HUES64 (cell line): Measurements from ENCODE around the gene NUTF2.
"Not testable (repeated sequence)": the region's sequence is repeated elsewhere in the genome, so short reads cannot be mapped to it uniquely, and the experiment has no call there.

Experiments
- H3K27ac ChIP-seq: 2 replicates; pipeline ENCODE4 v1.7.0; 2013; ENCODE audit warnings: low read depth, low read length, inconsistent platforms
- H3K27me3 ChIP-seq: 2 replicates; pipeline ENCODE4 v1.6.1; 2013; ENCODE audit warnings: mild to moderate bottlenecking, low read length; ENCODE audit not compliant: insufficient read depth
- H3K36me3 ChIP-seq: 2 replicates; pipeline ENCODE4 v1.6.1; 2013; ENCODE audit warnings: mild to moderate bottlenecking, low read length; ENCODE audit not compliant: insufficient read depth
- H3K4me1 ChIP-seq: 2 replicates; pipeline ENCODE4 v1.6.1; 2013; ENCODE audit warnings: mild to moderate bottlenecking, low read length, moderate library complexity; ENCODE audit not compliant: insufficient read depth
- H3K4me3 ChIP-seq: 2 replicates; pipeline ENCODE4 v1.5.1; 2013; ENCODE audit warnings: mild to moderate bottlenecking, low read length, moderate library complexity
- H3K9ac ChIP-seq: 2 replicates; pipeline ENCODE4 v1.6.1; 2013; ENCODE audit warnings: mild to moderate bottlenecking, low read depth, low read length
- H3K9me3 ChIP-seq: 2 replicates; pipeline ENCODE4 v1.6.1; 2013; ENCODE audit warnings: low read depth, low read length; ENCODE audit not compliant: insufficient read depth
- WGBS: fragments of 150-250, 120-280 bp; methylation state at CpG from one replicate; pipeline ENCODE4 v1.1.7; 2013; ENCODE audit warnings: missing lambda C conversion rate; 5-methylcytosine and 5-hydroxymethylcytosine counted together

The NUTF2 gene

DNA sequence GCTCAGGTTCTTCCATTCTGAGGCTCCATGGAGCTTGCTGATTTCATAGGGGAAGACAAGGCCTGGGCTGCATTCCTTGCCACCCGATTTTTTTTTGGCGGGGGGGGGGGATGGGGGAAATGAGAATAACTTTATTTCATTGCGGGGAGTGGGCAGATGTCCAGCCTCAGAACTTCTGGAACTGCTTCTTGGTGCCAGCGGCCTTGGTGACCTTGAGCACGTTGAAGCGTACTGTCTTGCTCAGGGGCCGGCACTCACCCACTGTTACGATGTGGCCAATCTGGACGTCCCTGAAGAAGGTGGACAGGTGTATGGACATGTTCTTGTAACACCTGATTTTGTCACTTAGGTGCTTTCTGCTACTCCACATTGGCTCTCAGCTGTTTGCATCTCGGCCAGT, 9.1 kb downstream of the NUTF2 start:
- no peaks in the 10 kb centered on the region for H3K27me3 ChIP-seq
- H3K9ac ChIP-seq = no peak overlapping the region
- peaks cover 16% of the 10 kb centered on the region for H3K4me1 ChIP-seq
- 95% methylated on average over 10 of the region's 10 CpGs for WGBS
- H3K36me3 ChIP-seq = peaks cover 9% of the 10 kb centered on the region
- no peaks in the 10 kb centered on the region for H3K9me3 ChIP-seq
- H3K27ac ChIP-seq = no peak overlapping the region
- no peak overlapping the region for H3K4me3 ChIP-seq

DNA sequence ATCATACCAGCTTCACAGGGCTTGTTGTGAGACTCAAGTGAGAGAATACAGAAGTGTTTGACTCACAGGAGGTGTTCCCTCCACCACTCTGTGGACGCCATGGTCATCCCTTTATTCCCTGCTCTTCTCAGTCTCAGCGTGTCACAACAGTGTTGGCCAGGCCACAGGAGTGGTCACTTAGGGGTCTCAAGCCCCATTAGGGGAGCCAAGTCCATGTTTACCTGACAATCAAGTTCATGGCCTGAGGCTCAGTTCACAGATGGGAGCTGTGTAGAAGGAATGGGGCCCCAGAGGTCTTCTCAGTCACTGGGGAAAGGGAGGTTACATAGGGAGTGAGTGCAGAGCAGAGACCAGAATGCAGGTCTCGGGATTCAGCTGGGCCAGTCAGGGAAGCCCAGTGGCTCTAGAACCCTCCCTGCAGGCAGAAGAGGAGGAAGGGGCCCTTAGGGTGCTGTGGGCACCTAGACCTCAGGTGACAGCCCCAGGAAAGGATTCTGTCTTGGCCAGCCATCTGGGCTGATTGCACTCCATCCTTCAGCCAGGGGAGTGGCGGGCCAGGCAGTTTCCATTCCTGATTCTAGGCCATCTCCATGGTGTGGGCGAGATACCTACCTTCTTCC, 10.3 kb downstream of the NUTF2 start:
- Histone ChIP-seq H3K9ac (peak overlapping the region; percentile 21), H3K9me3 (no peaks in the 10 kb centered on the region), H3K27me3 (no peaks in the 10 kb centered on the region), H3K4me3 (no peak overlapping the region), H3K27ac (peak overlapping the region; percentile 65; the same call in 1 of the 2 replicates), H3K36me3 (peaks cover 17% of the 10 kb centered on the region), H3K4me1 (peaks cover 16% of the 10 kb centered on the region)
- WGBS = 90% methylated on average over 5 of the region's 5 CpGs

DNA sequence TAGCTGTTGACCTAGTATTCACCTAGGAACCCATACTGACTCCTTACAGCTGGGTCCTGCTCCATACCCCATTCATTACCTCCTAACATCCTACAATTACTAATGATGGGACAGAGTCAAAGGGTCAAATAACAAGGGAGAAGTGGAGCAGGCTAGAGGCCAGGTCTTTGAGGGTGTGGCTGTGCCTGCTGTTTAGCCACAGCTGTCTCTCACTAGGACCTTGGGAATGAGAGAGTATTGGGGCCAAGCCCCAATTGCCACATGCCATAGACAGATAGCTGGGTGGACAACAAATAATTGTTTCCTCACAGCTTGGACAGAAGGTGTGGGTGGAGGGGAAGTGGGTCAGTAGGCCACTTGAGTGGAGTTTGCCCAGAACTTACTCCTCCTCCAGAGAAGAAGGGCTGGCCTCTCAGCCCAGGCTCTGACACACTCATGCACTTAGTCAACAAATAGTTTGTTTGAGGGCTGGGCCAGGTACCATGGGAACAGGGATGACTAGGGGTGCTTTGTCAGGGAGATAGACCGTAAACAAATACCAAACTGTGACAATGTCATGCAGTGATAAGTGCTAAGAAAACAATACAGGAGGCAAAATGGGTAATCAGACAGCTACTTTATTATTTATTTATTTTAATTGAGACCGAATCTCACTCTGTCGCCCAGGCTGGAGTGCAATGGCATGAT, 11.0 kb downstream of the NUTF2 start:
- H3K4me3 ChIP-seq = no peak overlapping the region
- WGBS = 58% methylated on average over 3 of the region's 3 CpGs

DNA sequence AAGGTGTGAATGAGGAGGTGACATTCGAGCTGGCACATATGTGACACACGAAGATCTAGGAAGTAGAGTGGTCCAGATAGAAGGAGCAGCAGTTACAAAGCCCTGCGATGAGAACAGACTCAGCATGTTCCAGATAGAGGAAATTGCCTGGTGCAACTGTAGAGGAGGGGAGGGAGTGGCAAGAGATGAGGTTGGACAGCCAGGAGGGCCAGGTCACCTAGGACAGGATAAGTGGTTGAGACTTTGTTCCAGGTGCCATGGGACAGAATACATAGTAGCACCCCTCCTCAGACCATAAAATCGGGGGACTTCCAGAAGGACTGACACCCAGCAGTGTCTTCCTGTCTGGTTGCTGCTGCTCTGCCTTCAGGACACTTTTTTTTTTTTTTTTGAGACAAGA, 11.8 kb downstream of the NUTF2 start:
- no peak overlapping the region for H3K4me3 ChIP-seq
- peaks cover 17% of the 10 kb centered on the region for H3K36me3 ChIP-seq
- WGBS = 86% methylated on average over 4 of the region's 4 CpGs
- peaks cover 16% of the 10 kb centered on the region for H3K4me1 ChIP-seq
- H3K9ac ChIP-seq = no peak overlapping the region; the same call in 1 of the 2 replicates
- no peaks in the 10 kb centered on the region for H3K27me3 ChIP-seq
- H3K9me3 ChIP-seq = no peaks in the 10 kb centered on the region
- H3K27ac ChIP-seq = peak overlapping the region; percentile 44; the same call in 1 of the 2 replicates

More for the DNA sequence above, 11.0 kb downstream of the NUTF2 start:
- Histone ChIP-seq H3K4me1 (peaks cover 16% of the 10 kb centered on the region), H3K27me3 (no peaks in the 10 kb centered on the region), H3K9me3 (no peaks in the 10 kb centered on the region), H3K27ac (peak overlapping the region; percentile 65; the same call in 1 of the 2 replicates), H3K36me3 (peaks cover 17% of the 10 kb centered on the region), H3K9ac (peak overlapping the region; percentile 21; the same call in 1 of the 2 replicates)

DNA sequence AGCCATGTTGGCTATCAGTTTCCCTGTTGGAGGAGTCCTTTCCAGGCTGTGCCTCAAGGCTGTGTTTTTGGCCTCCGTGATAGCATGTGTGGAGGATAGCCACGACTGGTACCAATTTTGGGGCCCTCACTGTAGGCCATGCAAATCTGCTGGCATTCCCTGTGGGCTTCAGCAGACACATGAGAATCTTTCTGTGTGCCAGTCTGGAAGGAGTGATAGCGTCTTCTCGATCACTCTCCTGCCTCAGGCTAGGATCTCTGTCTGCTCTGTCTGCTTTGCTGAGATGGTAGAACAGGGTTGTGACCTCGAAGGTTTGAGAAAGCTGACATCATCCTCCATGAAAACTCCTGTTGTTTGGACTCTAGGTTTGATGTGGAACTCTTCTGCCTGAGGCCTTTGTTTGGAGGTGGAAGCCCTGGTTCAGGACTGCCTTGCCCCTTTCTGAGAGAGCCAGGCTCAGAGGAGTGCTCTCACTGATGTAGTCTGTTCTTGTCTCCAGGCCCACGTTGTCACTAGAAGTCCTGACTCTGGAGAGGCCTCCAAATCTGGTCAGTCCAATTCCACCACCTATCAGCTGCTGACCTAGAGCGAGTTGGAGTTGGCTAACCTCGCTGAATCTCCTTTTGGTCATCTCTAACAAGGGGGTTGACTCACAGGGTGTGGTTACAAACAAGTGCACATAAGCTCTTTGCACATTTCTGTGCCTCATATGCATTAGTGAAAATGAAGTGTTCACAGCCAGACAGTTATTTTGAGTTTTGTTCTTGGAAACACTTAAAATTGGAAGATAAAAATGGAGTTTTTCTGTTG, 14.1 kb downstream of the NUTF2 start:
- Histone ChIP-seq H3K36me3 (peaks cover 28% of the 10 kb centered on the region), H3K4me3 (no peak overlapping the region), H3K27ac (no peak overlapping the region), H3K9me3 (no peaks in the 10 kb centered on the region), H3K27me3 (no peaks in the 10 kb centered on the region), H3K9ac (no peak overlapping the region), H3K4me1 (peaks cover 13% of the 10 kb centered on the region)
- 96% methylated on average over 8 of the region's 8 CpGs for WGBS

DNA sequence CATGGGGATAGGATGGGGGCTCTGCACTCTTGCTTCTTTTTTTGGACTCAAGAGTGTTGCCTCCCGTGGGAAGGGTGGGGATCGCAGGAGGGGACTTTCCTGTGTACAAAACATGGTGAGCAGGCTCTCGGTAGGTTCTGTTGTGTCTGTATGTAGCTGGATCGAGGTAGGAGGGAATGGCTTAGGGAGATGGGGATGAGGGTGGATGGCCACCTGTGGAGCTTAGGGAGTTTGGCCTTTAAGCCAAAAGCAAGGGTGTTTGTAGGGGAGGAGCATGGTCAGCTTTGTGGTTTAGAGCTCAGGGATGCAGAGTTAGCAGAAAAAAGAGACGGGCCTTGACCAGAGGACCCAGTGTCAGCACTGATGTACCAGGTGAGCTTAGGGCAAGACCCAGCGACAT, 15.1 kb downstream of the NUTF2 start:
- Histone ChIP-seq H3K36me3 (peaks cover 39% of the 10 kb centered on the region), H3K27me3 (no peaks in the 10 kb centered on the region), H3K9me3 (no peaks in the 10 kb centered on the region), H3K4me1 (peaks cover 8% of the 10 kb centered on the region), H3K9ac (no peak overlapping the region), H3K27ac (no peak overlapping the region), H3K4me3 (no peak overlapping the region)
- 94% methylated on average over 6 of the region's 6 CpGs for WGBS

DNA sequence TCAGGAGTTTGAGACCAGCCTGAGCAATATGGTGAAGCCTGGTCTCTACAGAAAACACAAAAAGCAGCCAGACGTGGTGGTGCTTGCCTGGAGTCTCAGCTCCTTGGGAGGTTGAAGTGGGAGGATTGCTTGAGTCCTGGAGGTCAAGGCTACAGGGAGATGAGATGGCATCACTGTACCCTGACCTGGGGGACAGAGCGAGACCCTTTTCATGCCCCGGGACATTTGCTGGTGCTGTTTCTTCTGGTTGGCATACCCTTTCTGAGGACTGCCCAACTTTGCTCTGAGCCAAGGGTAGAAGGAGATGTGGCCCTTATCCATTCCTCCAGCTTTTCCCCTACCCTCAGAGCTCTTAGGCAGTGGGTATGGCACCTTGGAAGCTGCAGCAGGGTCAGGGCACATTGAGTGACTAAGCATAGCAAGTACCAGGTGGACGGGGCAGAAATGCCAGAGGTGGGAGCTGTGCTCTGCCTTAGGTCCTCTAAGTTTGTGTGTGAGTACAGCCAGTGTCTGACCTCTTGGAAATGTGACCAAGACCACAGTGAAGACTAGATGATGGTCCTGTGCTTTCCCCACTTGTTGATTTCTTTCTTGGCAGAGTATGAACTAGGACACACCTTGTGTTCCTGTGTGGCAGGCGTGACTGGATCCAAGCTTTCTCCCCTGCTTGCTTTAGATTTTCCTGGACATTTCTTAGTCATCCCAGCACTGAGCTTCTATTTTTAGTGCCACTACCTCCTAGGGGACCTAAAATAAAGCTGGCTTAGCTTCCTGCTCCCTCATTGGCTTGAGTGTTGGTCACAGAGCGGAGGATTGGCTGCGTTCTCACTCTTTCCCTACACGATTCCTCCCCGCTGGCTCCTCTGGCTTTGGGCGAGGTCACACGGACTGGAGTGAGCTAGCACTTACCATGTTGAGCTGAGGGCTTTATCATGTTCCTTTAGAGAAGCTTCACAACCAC, 16.2 kb downstream of the NUTF2 start:
- Histone ChIP-seq H3K36me3 (peaks cover 49% of the 10 kb centered on the region), H3K27me3 (no peaks in the 10 kb centered on the region)

DNA sequence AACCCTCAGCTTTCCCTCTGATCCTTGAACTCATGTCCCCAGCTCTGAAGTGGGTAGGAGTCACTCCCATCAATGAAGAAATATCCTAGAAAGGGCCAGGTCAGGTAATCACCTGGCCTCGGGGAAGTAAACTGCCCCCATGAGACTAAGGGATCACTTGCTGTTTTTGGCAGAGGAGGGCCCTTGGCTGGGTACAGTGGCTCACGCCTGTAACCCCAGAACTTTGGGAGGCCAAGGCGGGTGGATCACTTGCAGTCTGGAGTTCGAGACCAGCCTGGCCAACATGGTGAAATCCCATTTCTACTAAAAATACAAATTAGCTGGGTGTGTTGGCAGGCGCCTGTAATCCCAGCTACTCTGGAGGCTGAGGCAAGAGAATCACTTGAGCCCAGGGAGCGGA, 17.3 kb downstream of the NUTF2 start:
- H3K36me3 ChIP-seq = peaks cover 61% of the 10 kb centered on the region
- H3K27ac ChIP-seq, H3K9ac ChIP-seq, H3K4me1 ChIP-seq, H3K9me3 ChIP-seq, H3K4me3 ChIP-seq, H3K27me3 ChIP-seq: not testable (repeated sequence)
- WGBS = 93% methylated on average over 6 of the region's 6 CpGs

More for the DNA sequence above, 16.2 kb downstream of the NUTF2 start:
- 93% methylated on average over 11 of the region's 11 CpGs for WGBS
- Histone ChIP-seq H3K27ac (no peak overlapping the region), H3K9me3 (no peaks in the 10 kb centered on the region), H3K4me3 (no peak overlapping the region), H3K4me1 (no peaks in the 10 kb centered on the region), H3K9ac (no peak overlapping the region)

DNA sequence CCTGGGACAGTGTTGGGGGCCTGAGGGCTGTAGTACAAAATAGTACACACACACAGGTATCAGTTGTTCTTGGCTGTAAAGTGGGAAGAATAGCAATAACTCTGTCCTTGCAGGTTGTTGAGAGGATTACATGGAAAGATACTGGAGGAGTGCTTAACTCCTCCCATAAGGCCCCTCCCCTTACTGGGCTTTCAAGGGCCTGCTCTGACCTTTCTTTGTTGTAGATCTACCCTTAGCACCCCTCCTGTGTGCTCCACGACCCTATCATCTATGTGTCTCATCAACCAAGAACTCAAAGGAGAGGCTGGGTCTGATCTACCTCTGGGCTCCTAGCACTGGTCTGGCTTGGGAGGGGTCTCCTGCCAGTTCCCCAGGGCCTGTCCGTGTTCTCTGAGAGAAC, 17.9 kb downstream of the NUTF2 start:
- Histone ChIP-seq H3K4me1 (no peaks in the 10 kb centered on the region), H3K4me3 (no peak overlapping the region), H3K36me3 (peaks cover 65% of the 10 kb centered on the region), H3K27me3 (no peaks in the 10 kb centered on the region), H3K27ac (no peak overlapping the region), H3K9me3 (no peaks in the 10 kb centered on the region), H3K9ac (no peak overlapping the region)
- WGBS = 84% methylated on average over 2 of the region's 2 CpGs

DNA sequence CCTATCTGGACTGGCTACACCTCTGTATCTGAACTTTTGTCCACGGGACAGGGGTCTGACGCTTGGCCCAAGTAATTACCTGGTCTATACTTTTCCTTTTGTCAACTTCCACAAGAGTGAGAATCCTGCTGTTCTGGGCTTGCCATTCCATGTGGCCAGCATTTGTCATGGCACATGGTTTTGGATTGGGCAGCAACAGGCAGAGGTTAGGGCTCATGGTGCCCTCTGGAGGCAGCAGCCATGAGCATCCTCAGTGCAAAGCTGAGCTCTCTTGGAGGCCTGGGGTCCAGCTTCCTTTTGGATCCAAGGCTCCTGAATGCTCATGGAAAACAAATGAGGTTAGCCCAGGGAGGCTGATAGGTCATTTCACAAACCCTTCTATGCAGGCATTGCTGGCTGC, 18.6 kb downstream of the NUTF2 start:
- Histone ChIP-seq H3K4me1 (no peaks in the 10 kb centered on the region), H3K27me3 (no peaks in the 10 kb centered on the region), H3K4me3 (no peak overlapping the region), H3K27ac (no peak overlapping the region), H3K36me3 (peaks cover 71% of the 10 kb centered on the region), H3K9me3 (no peaks in the 10 kb centered on the region), H3K9ac (no peak overlapping the region)
- 85% methylated on average over 2 of the region's 2 CpGs for WGBS
